PC-9 (cell line): Measurements from ENCODE around the gene SMCO2.

ENCODE experiments used
- EZH2 ChIP-seq: fragments of 200-600 bp; sonication (generic); IDR thresholded peaks from 2 replicates; pipeline ENCODE4 v1.8.0; 2017; ENCODE audit warnings: antibody characterized with exemption, low read depth
- TF ChIP-seq, protein P1 (sequence below): fragments of 200-600 bp; sonication (generic); conservative IDR thresholded peaks from 2 replicates; pipeline ENCODE4 v1.6.1; 2017; ENCODE audit warnings: mixed run types, antibody characterized with exemption, mild to moderate bottlenecking, moderate library complexity

- TF ChIP-seq, protein P1, sequence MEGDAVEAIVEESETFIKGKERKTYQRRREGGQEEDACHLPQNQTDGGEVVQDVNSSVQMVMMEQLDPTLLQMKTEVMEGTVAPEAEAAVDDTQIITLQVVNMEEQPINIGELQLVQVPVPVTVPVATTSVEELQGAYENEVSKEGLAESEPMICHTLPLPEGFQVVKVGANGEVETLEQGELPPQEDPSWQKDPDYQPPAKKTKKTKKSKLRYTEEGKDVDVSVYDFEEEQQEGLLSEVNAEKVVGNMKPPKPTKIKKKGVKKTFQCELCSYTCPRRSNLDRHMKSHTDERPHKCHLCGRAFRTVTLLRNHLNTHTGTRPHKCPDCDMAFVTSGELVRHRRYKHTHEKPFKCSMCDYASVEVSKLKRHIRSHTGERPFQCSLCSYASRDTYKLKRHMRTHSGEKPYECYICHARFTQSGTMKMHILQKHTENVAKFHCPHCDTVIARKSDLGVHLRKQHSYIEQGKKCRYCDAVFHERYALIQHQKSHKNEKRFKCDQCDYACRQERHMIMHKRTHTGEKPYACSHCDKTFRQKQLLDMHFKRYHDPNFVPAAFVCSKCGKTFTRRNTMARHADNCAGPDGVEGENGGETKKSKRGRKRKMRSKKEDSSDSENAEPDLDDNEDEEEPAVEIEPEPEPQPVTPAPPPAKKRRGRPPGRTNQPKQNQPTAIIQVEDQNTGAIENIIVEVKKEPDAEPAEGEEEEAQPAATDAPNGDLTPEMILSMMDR, result no peak
- no peak for TF ChIP-seq EZH2
Observed at GRCh38 chr12:27541031-27541719, 94.6 kb downstream of the SMCO2 start.
